HG03460 (cell line): ENCODE results near the gene CSH2.
"Not testable (repeated sequence)": the region's sequence is repeated elsewhere in the genome, so short reads cannot be mapped to it uniquely, and the experiment has no call there.

Experiments
- ATAC-seq: cut with Tn5 transposase; IDR thresholded peaks from one replicate; pipeline ENCODE4 v1.9.1; 2021; ENCODE audit not compliant: unreplicated experiment

Gene CSH2

DNA sequence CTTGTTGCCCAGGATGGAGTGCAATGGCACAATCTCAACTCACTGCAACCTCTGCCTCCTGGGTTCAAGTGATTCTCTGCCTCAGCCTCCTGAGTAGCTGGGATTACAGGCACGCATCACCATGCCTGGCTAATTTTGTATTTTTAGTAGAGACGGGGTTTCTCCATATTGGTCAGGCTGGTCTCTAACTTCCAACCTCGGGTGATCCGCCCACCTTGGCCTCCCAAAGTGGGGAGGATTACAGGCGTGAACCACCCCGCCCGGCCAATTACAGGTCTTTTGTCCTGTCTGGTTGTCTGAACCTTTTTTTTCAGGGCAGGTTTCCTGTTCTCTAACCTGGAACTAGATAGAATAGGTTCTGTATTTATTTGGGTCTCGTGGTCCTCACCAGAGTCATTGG, 17.1 kb downstream of the CSH2 start:
- not testable (repeated sequence) for ATAC-seq

DNA sequence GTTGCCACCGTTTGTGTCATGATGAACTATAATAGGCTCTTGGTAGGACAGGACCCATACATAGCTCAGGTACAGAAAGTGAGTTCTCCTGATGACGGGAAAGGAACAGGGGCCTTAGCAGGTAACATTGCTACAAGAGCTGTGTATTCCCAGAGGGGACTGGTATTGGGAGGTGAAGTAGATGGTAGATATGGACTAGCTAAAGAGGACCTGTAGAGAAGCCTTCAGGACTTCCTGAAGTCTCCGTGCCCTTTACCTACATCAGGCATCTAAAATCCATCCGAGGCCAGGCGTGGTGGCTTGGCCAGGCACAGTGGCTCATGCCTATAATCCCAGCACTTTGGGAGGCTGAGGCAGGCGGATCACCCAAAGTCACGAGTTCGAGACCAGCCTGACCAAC, 18.3 kb downstream of the CSH2 start:
- no peak for ATAC-seq

DNA sequence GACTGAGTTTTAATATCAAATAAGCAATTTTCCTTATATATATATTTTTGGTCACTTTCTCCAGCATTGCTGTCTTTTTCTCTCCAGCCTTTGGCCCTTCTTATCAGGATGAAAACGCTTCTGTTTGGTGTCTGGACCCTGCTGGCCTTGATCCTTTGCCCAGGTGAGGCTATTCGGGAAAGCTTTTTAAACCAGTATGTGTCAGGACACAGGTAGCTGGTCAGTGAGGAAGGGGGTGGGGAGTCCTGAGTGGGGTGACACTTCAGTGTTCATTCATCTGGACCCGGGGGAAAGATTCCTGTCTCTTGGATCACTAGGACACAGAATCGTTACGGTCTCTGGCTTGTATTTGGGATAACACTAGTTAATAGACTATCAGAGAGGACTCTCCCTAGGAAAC, 18.8 kb downstream of the CSH2 start:
- no peak for ATAC-seq

GRCh38 chr17:63853260-63853659, 20.2 kb downstream of the CSH2 start:
- ATAC-seq, result no peak

DNA sequence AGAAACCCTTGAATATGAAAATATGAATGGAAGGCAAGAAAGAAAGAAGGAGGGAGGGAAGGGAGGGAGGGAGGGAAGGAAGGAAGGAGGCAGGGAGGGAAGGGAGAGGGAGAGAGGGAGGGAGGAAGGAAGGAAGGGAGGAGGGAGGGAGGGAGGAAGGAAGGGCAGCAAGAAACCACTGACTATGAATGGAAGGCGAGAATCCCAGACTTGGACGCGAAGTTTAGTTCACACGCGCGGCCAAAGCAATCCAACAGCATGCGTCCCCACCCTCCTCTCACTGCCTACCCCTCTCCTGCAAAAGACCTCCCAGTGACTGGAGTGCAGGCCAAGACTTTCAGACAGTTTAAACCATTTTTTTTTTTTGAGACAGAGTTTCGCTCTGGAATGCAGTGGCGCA, 23.1 kb downstream of the CSH2 start:
- no peak for ATAC-seq

DNA sequence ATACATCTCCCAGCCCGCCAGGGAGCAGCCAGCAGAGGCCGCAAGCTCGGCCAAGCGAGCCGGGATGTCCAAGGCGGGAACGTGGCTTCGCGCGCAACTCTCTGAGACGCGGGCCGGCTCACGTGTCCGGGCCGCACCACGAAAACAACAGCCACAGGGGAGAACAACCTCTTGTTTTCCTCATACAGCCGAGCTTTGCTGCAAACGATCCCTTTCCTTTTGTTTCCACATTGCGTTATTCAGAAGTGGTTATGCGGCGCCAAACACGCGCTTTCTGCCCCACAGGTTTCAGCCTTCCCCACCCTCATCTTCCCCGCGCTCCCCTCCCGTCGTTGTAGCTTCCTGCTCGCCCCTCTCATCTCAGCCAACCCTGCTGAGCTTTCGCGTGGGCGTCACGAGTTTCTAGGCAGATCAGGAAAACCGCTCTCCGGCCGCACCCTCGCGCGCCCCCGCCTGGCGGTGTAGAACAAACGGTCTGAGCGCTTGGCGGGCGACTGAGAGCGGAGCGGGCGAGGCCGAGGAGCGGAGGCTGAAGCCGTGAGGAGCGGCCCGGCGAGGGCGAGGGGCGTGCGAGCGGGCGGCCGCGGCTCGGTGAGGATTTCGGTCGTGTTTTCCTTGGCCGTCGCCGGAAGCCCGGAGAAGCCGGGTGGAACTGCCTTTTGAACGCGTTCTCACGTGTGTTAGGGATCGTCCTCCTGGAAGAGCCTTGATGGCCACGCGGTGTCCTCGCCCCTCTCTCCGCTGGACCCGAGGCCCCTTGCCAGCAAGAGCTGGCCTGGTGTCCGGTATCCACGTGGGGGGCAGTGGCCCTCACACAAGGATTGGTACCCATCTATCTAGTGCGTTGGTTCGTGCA, 24.4 kb downstream of the CSH2 start:
- peak; percentile 89 for ATAC-seq

DNA sequence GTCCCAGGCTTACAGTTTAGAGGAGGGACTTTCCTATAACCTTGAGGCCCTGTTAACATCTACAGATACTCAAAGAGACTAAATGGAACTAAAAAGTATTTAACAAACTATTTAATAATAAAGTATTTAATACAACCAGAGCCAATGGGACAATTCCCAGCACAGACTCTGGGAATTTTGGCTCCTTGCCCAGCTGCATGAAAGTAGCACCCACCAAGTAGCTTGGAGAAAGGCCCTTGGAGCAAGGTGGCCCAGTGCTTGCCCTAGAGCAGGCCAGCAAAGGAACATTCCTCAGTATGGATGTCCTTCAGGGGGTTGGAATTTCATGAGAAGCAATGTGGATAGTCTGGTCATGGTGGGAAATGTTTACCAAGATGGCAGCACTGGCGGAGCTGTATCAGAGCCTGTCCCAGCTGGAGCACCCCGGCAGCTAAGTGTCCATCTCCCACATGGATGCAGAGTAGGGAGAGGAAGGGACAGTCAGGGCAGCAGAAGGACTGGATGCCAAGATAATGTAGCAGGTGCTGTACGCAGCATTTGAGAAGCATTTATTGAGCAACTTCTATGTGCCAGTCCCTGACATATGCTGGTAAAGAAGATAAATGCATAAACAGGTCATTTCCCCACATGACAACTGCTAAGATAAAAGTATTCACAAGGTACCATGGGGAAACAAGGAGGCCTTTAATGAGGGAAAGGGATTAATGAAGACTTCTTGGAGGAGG, 25.8 kb downstream of the CSH2 start:
- no peak for ATAC-seq

GRCh38 chr17:63845509-63845908, 28.0 kb downstream of the CSH2 start:
- ATAC-seq, result no peak

- no peak for ATAC-seq
Measured at GRCh38 chr17:63843910-63844677, 29.4 kb downstream of the CSH2 start.

- peak; percentile 29 for ATAC-seq
Measured at GRCh38 chr17:63843387-63843888, 30.0 kb downstream of the CSH2 start.

DNA sequence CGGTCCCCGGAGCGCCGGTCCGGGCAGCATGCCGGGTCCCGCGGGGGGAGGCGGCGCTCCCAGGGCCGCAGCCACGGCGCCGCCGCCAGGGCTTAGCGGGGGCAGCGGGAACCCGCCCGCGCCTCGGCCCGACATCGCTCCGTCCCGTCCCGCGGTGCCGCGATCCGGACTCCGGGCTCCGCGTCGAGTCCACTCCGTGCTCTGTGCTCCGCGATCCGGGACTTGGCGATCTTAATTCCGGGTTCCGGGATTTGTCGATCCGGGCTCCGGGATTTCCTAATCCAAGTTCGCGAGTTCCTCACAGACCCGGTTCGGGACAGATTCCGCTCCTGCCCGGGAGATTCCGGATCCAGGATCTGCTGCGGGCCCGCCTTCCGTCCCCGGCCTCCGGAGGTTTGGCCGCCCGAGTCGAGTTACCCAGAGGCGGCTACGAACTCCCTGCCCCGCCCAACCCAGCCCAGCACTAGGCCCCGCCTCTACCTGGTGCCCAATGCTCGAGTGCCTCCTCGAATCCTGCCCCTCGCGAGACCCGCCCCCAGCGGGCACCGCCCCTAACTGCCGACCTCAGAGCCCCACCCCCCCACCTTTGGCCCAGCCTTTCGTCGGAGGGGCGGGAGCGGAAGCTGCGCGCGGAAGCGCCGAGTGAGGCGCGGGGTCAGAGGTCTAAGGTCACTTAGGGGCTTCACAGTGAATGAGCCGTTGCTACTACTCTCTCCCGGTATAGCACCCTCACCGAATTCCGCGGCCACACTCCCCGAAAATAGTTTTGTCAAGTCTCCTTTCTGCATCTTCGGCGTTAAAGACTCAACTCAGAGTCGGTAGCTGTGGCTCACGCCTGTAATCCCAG, 30.7 kb downstream of the CSH2 start, which contains the start of gene SMARCD2:
SMARCD2 (minus strand) TSS at position 146 of the 847 bp plus-strand sequence; CDS start at position 135, 11 bp downstream.
- ATAC-seq, result peak; percentile 78

GRCh38 chr17:63842173-63842539, 31.3 kb downstream of the CSH2 start:
- ATAC-seq, result peak; percentile 24

- ATAC-seq, result no peak
Measured at GRCh38 chr17:63841350-63842172, 31.9 kb downstream of the CSH2 start.

DNA sequence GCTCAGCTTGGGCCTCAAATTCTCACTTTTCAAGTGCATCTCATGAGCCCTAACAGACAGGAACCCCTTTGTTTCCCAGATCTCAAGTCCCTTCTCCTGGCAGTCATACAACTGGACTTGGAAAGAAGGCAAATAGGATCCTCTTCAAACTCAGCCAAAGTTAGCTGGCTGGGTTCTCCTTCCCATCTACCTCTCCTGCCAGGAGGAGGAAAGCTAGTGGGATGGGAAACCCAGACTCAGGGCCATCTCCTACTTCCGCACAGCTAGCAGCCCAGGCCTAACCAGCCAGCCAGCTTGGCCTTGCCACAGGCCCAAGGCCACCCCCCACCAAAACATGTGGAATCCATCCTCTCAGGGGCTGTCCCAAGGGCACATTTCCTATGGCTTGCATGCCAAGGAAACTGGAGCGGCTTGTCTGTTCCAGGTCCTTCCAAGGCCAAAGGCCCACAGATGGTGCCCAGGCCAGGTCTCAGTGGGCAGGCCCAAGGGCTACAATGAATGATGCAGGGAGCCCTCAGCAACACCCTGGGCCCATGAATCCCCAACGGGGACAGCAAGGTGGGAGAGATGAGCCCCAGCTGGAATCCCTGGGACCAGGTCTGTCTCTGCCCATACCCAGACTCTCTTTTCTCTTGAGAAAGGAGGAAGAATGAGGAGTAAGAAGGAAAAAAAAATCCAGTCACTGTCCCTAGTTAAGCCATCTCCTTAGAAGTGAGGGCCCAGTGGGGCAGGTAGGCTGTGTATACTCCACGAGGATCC, 32.7 kb downstream of the CSH2 start:
- no peak for ATAC-seq

DNA sequence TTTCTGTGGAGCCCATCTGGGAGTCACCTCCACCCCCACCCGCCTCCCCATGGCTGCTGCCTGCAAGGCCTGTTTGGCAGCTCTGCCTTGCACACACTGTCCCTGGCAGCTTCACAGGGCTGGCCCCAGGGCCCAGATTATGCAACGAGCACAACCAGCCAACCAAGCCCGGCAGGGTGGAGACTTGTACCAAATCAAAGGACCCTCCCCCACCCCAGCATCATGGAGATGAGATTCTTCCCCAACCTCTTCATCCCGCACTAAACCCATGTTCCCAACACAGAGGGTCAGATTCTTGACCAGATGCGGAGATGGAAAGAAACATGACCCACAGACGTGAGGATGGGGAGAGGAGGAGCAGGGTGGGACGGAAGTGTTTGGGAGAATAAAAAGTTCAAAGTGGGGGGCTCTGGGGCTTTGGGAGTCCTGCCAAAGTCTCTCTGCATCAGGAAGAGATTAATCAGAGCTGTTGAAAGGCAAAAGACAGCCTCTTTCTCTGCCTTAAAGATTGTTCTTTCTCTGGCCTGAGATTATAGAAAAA, 34.8 kb downstream of the CSH2 start:
- ATAC-seq, result no peak

DNA sequence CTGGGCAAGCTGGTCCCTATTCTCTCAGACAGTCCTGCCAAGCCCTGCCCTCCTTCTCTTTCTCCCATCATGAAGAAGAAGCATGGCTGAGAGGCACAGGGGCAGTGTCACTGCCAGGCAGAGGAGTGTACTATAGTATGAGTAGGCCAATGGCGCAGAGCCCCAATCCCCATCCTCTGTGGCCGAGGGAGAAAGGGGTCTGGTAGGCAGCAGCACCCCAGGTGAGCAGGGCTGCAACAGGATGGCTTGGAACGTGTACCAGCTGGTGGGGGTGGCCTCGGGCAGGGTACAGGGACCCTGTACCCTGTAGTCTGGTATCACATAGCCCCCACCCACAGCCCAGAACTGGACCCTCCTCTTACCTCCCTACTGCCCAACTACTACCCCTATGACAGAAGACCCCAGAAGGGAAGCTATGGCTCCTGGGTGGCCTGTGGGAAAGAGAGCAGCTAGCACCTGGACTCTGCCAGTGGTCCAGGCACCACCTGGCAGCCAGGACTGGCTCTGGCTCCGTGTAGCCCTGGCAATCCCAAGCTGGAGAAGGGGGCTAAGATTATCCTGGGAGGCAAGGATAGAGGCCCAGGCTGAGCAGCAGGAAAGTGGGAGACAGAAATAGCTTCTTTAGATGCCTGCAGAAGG, 35.4 kb downstream of the CSH2 start:
- no peak for ATAC-seq

DNA sequence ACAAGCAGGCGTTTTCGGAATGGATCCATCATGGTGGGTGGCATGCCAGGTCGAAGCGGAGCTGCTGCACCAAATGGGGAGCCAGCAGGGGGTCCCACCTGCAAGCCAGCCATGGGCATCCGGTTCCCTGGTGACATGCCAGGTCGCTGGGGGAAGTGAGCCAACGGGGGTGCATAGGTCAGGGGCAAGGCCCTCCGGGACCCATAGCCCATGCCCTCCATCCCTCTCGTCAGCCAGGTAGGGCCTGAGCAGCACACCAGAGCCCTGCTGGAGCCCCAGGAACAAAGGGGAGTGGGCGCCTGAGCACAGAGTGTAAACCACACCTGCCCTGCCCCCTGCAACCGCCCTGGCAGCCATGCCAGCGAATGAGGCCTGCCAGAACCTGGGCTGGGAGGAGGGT, 36.0 kb downstream of the CSH2 start:
- ATAC-seq, result no peak

GRCh38 chr17:63836811-63837210, 36.7 kb downstream of the CSH2 start:
- ATAC-seq, result no peak
